GM19463 (cell line): ENCODE measurements around the gene C4orf46.
"Not testable (repeated sequence)": the region's sequence is repeated elsewhere in the genome, so short reads cannot be mapped to it uniquely, and the experiment has no call there.

ENCODE experiments used
- ATAC-seq: cut with Tn5 transposase; IDR thresholded peaks from one replicate; pipeline ENCODE4 v1.9.1; 2021; ENCODE audit warnings: mild to moderate bottlenecking, moderate library complexity; ENCODE audit not compliant: unreplicated experiment

The C4orf46 gene

GRCh38 chr4:158671665-158671914, at the start of gene C4orf46:
Gene C4orf46 (minus strand): TSS chr4:158671887. CDS start chr4:158671801, 86 bp downstream.
- no peak for ATAC-seq

- ATAC-seq: no peak
Measured at GRCh38 chr4:158715802-158716201, 44.1 kb upstream of the C4orf46 start.

DNA sequence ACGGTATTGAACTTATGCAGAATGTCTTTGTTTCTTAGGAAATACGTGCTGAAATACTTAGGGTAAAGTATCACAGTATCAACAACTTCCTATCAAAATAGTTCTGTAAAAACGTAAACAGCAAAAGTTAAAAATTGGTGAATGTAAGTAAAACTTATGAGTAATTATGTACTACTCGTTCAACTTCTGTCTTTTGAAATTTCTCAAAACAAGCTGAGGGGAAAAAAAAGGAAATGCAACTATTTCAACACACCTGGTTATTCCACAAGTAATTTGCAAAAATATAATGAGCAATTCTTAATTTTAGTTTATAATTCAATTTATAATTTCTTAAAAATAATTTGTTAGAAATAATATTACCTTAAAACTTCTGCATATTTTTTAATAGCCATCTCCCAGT, 43.2 kb upstream of the C4orf46 start:
- ATAC-seq: no peak

DNA sequence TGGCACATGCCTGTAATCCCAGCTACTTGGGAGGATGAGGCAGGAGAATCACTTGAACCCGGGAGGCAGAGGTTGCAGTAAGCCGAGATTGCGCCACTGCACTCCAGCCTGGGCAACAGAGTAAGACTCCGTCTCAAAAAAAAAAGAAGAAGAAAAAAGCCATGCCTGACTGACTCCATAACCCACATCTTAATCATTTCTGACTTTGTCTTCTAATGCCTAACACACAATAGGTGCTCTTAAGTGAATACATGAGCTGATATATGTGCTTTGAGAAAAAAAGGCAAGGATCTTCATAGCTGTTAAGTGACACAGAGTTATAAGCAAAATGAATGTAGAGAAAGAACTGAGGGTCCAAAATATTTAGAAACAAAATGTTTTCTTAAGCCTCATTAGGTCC, 40.9 kb upstream of the C4orf46 start:
- ATAC-seq: not testable (repeated sequence)

GRCh38 chr4:158710814-158711213, 39.1 kb upstream of the C4orf46 start:
- no peak for ATAC-seq

DNA sequence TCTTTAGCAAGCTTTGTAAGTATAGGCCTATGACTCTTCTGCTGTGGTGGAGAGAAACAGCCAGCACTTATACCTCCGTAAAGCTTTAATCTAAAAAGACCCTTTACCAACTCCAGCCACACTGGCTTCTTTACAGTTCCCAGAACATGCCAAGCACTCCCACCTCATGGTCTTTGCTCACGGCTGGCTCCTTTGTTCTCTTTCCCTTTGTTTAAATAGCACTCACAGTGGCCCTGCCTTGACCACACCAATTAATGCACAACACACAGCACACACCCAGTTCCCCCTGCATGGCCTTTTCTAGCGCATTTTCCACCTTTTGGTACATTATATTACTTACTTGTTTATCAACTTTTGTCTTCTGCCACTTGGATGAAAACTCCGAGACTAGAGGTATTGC, 32.6 kb upstream of the C4orf46 start:
- ATAC-seq: no peak

GRCh38 chr4:158688813-158689212, 17.1 kb upstream of the C4orf46 start:
- ATAC-seq: no peak

DNA sequence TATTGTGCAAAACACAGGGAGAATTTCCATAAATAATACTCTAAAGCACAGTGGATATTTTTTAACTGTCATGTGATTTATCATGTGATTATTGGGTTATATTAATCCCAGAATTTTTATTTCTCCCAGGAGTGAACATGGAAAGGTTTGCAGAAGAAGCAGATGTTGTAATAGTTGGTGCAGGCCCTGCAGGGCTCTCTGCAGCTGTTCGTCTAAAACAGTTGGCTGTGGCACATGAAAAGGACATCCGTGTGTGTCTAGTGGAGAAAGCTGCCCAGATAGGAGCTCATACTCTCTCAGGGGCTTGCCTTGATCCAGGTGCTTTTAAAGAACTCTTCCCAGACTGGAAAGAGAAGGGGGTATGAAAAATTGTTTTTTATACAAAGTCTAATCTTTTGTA, 10.4 kb upstream of the C4orf46 start:
- no peak for ATAC-seq

GRCh38 chr4:158681629-158682028, 9.9 kb upstream of the C4orf46 start:
- ATAC-seq: no peak

GRCh38 chr4:158678767-158679166, 7.1 kb upstream of the C4orf46 start:
- ATAC-seq: no peak

GRCh38 chr4:158676076-158676475, 4.4 kb upstream of the C4orf46 start:
- ATAC-seq: no peak

DNA sequence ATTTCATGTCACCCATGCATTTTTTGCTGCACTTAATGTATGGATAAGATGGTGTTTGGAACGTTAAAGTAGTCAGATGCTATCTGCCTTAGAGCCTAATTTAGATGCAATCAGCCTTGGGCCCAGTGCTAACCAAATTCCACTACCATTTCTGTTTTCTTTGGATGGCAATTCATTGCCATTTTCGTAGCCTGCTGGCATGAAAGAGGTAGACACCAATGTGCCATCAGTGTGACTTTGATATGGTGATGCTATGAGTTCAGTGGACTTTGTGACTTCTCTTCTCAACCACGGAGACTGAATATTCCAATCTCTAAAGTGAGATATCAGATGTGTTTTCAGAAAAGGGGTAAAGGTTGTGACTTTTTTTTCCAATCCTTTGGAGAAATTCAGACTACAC, 1.9 kb upstream of the C4orf46 start:
- no peak for ATAC-seq

GRCh38 chr4:158671915-158672806, 474 bp upstream of the C4orf46 start, which contains the start of gene ETFDH:
Gene ETFDH (plus strand): TSS chr4:158672296. CDS start chr4:158672457, 161 bp downstream.
- ATAC-seq: peak; percentile 74

DNA sequence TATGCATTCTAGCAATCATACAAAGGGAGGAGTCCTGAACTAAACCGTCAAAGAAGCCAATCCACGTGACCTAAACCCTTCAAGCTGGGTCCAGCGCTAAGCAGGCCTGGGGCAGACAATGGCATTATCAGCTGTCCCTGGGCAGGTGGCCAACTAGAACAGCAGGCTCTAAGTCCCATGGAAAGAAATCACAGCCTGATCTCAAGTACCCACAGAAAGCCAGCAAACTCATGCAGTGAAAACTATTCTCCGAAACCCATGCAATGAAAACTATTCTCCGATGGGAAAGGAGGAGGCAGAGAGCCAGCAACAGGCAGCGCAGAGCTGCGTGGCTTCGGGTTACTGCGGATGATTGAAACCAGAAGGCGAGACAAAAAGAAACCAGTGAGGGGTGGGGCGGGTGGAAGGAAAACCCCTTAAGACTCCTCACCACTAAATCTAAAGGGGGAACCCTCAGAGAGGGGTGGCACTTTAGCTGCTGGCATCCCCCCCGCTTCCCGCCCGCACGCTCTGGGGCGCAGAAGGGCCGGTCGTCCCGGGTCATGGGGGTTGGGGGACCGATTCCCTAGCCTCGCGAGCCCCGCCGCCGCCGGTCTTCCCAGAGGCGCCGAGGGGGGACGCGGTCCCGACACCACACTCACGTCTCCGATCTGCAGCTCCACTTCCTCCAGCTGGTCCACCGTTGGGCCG, 567 bp downstream of the C4orf46 start:
- ATAC-seq: peak; percentile 27

GRCh38 chr4:158669310-158669709, 2.4 kb downstream of the C4orf46 start:
- ATAC-seq: no peak

DNA sequence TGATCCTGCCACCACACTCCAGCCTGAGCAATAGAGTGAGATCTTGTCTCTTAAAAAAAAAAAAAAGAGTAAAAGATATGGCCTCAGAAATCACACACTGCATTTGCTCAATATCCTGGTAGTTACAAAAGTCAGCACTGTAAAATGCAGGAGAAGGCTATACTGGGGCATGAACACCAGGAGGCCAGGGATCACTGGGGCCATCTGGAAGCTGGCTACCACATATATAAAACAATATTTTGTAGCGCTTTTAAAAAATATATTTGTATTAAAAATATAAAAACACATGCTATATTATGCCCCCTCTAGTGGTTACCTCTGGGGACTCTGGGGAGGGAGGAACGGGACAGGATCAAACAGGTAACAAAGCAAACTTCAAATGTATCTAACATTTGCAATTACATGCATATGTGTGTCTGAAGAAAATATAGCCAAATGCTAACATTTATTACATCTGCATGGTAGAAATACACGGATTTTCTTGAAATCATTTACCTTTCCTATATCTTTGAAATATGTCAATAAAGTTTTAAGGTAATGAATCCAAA, 4.0 kb downstream of the C4orf46 start:
- ATAC-seq: no peak

GRCh38 chr4:158666892-158667291, 4.8 kb downstream of the C4orf46 start:
- no peak for ATAC-seq

DNA sequence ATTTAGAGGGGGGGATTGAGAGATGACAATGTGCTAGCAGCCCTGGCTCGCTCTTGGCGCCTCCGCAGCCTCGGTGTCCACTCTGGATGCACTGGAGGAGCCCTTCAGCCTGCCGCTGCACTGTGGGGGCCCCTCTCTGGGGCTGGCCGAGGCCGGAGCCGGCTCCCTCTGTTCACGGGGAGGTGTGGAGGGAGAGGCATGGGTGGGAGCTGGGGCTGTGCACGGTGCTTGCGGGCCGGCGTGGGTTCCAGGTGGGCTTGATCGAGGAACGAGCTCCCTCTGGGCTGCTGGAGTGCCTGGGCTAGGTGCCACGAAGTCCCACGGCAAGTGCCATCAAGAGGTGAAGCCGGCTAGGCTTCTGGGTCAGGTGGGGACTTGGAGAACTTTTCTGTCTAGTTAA, 6.9 kb downstream of the C4orf46 start:
- no peak for ATAC-seq

DNA sequence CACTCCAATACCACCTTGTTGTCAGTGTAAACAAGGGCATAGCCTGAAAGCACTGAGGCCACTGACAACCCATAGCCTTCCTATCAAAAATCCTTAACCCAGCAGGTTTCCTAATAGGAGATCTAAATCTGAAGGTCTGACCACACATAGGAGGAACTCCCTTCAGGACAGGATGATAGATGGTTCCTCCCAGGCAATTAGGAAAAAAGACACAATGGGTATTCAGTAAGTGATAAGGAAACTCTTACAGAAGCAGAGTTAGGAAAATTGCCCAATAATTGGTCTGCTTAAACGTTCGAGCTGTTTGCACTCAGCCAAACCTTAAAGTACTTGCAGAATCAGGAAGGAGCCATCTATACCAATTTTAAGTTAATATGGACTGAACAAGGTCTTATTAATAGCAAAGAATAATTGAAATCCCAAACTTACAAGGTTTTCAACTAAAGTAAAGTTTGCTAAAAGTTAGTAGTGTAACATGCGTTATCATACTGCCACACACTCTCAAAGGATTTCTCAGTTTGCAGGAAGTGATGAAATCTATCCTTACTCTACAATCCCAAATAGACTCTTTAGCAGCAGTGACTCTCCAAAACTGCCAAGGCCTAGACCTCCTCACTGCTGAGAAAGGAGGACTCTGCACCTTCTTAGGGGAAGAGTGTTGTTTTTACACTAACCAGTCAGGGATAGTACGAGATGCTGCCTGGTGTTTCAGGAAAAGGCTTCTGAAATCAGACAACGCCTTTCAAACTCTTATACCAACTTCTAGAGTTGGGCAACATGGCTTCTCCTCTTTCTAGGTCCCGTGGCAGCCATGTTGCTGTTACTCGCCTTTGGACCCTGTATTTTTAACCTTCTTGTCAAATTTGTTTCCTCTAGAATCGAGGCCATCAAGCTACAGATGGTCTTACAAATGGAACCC, 7.7 kb downstream of the C4orf46 start:
- ATAC-seq: not testable (repeated sequence)

DNA sequence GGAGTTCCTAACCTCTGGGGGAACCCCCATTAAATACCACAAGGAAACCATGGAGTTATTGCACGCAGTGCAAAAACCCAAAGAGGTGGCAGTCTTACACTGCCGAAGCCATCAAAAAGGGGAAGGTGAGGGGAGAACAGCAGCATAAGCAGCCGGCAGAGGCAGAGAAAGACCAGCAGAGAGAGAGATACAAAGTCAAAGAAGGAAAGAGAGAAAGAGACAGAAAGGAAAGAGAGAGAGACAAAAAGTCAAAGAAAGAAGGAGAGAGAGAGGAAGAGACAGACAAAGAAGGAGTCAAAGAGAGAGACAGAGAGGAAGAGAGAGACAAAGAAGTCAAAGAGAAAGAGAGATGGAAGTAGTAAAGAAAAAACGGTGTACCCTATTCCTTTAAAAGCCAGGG, 8.4 kb downstream of the C4orf46 start:
- not testable (repeated sequence) for ATAC-seq

DNA sequence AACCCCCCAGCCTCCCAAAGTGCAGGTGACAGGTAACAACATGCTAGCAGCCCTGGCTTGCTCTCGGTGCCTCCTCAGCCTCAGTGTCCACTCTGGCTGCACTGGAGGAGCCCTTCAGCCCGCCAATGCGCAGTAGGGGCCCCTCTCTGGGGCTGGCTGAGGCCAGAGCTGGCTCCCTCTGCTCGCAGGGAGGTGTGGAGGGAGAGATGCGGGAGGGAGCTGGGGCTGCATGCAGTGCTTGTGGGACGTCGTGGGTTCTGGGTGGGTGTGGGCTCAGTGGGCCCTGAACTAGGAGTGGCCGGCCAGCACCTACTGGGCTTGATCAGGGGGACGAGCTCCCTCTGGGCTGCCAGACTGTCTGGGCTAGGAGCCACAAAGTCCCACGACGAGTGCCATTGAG, 14.4 kb downstream of the C4orf46 start:
- no peak for ATAC-seq
